Peyer's patch (tissue), 4 donors: ENCODE data around the gene MISP.

Source experiments
- CTCF ChIP-seq, 6 experiments: fragments of 450-650 bp in 4 of 6; fragments of 200-600 bp in 2 of 6; sonication (generic) in 1 of 6; IDR thresholded peaks; one replicate each; pipeline ENCODE4 v1.5.1; 2017 to 2019; ENCODE audit warnings: antibody characterized with exemption in 6 of 6, mild to moderate bottlenecking in 3 of 6, moderate library complexity in 1 of 6
- POLR2A ChIP-seq, 2 donors: fragments of 450-650 bp; IDR thresholded peaks; one replicate each; pipeline ENCODE4 v1.5.1; 2017; ENCODE audit warnings: antibody characterized with exemption in 2 of 2, mild to moderate bottlenecking in 2 of 2, moderate library complexity in 2 of 2

- TF ChIP-seq CTCF (IDR thresholded peaks at IDR 0.05), result no peak
- TF ChIP-seq POLR2A (IDR thresholded peaks at IDR 0.05), result no peak
Observed at GRCh38 chr19:732148-733069, 18.5 kb upstream of the MISP start.
